MM.1S (cell line): ENCODE measurements around the gene EFNA5.

Experiments used
- CTCF ChIP-seq: fragments of 300-600 bp; sonication (generic); IDR thresholded peaks from 2 replicates; pipeline ENCODE4 v1.5.1; 2016; ENCODE audit warnings: antibody characterized with exemption, low read length, mixed read lengths
- EZH2 ChIP-seq: fragments of 300-600 bp; sonication (generic); optimal IDR thresholded peaks from 2 replicates; pipeline ENCODE3; 2017; ENCODE audit warnings: low read depth, mild to moderate bottlenecking, antibody characterized with exemption, low read length, mixed read lengths
- EZH2phosphoT487 ChIP-seq: fragments of 300-600 bp; sonication (generic); IDR thresholded peaks from 2 replicates; pipeline ENCODE4 v1.6.1; 2018; ENCODE audit warnings: antibody characterized with exemption, low read length

DNA sequence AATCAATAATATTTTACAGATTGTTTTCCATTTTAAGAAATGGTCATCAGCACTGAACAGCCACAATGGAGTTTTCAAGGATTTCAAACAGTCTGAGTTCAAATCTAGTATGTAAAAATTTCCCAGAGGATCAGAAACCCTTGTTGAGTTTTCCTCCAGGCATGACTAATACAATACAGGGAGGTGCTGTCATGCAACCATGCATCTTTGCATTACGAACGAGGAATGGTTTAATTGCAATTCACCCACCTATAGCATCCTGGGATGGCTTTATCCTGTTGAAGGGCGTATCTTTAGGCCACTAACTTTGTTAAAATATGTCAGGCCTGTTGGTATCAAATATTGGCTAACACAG, 196.4 kb downstream of the EFNA5 start:
- TF ChIP-seq CTCF (no peak), EZH2 (no peak), EZH2phosphoT487 (no peak)
